Measurements from ENCODE around the gene CFAP141.

DNA sequence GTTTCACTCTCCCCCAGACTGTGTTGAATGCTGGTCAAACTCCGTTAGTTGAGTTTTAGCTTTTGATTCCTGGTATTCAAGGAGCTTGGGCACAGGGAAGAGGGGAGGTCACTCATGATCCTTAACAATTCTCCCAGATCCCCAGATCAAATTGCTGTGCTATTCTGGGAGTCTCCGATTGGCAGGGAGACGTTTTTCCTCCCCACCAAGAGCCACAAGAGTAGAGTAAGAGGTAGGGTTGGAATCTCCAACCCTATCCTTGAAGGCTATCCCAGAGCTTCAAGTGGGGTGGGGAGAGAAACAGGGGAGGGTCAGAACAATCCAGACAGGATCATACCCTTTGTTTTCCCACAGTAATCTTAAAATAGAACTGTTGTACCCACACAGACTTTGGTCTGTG, 13.7 kb downstream of the CFAP141 start:
- TF ChIP-seq, protein P1, sequence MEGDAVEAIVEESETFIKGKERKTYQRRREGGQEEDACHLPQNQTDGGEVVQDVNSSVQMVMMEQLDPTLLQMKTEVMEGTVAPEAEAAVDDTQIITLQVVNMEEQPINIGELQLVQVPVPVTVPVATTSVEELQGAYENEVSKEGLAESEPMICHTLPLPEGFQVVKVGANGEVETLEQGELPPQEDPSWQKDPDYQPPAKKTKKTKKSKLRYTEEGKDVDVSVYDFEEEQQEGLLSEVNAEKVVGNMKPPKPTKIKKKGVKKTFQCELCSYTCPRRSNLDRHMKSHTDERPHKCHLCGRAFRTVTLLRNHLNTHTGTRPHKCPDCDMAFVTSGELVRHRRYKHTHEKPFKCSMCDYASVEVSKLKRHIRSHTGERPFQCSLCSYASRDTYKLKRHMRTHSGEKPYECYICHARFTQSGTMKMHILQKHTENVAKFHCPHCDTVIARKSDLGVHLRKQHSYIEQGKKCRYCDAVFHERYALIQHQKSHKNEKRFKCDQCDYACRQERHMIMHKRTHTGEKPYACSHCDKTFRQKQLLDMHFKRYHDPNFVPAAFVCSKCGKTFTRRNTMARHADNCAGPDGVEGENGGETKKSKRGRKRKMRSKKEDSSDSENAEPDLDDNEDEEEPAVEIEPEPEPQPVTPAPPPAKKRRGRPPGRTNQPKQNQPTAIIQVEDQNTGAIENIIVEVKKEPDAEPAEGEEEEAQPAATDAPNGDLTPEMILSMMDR (IDR thresholded peaks at IDR 0.05) = no peak
- no peak for TF ChIP-seq POLR2A (IDR thresholded peaks at IDR 0.05)
